Measurements from ENCODE around the gene ACTN1.

Gene ACTN1

DNA sequence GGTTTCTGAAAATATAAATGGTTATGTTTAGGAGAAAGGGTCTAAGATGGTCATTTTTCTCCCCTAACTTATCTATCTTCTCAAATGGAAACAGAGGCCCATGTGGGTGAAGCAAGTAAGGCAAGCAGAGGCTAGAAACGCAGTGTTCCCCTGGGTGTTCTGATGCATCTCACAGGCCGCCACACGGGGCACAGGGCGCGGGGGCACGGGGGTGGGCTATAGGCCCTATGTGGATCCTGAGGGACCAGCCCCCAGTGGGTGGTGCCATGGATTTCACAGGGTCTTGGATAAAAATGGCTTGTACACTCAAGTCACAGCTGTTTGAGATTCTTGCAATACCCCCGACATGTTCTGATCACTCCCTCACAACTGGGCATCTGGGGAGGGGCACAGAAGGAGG is 17.7 kb downstream of the ACTN1 start:
- Histone ChIP-seq H3K27me3 (ENCODE audit: control insufficient read depth, insufficient read depth, low read length) (no peaks in the 10 kb centered on the region), H3K9me3 (ENCODE audit: control insufficient read depth, insufficient read depth, low read length) (no peaks in the 10 kb centered on the region), H3K4me3 (ENCODE audit: low read length) (no peak overlapping the region), H3K27ac (ENCODE audit: low read length) (no peak overlapping the region), H3K4me1 (ENCODE audit: control insufficient read depth, insufficient read depth, low read length) (peaks cover 10% of the 10 kb centered on the region), H3K36me3 (ENCODE audit: control insufficient read depth, insufficient read depth, low read length) (no peaks in the 10 kb centered on the region)
- no peak for DNase-seq (ENCODE audit: low read depth, low spot score)
- WGBS (ENCODE audit: insufficient coverage, insufficient read length): no CpG with 5 or more reads among the region's 7 CpGs

DNA sequence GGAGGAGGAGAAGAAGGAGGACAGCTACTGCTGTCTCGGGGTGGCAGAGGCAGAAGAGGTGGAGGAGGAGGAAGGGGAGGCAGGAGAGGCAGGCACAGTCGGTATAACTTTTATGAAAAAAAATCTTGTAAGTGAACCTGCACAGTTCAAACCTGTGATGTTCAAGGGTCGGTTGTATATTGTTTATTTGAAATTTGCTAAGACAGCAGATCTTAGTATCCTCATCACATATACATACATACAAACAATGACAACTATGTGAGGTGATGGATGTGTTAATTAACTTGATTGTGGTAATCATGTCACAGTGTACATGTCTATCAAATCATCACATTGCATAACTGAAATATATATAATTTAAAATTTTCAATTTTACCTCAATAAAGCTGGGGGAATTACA is 19.0 kb downstream of the ACTN1 start:
- WGBS (ENCODE audit: insufficient coverage, insufficient read length): no CpG with 5 or more reads among the region's 3 CpGs

GRCh38 chr14:68959035-68959434 is 20.1 kb downstream of the ACTN1 start:
- Histone ChIP-seq H3K4me3 (ENCODE audit: low read length) (no peak overlapping the region), H3K9me3 (ENCODE audit: control insufficient read depth, insufficient read depth, low read length) (no peaks in the 10 kb centered on the region), H3K4me1 (ENCODE audit: control insufficient read depth, insufficient read depth, low read length) (peaks cover 7% of the 10 kb centered on the region; the same call in 1 of the 2 replicates), H3K36me3 (ENCODE audit: control insufficient read depth, insufficient read depth, low read length) (no peaks in the 10 kb centered on the region), H3K27ac (ENCODE audit: low read length) (no peak overlapping the region), H3K27me3 (ENCODE audit: control insufficient read depth, insufficient read depth, low read length) (no peaks in the 10 kb centered on the region)
- DNase-seq (ENCODE audit: low read depth, low spot score): no peak
- no CpG with 5 or more reads among the region's 4 CpGs for WGBS (ENCODE audit: insufficient coverage, insufficient read length)

More for the DNA sequence above, 19.0 kb downstream of the ACTN1 start:
- Histone ChIP-seq H3K36me3 (ENCODE audit: control insufficient read depth, insufficient read depth, low read length) (no peaks in the 10 kb centered on the region), H3K27ac (ENCODE audit: low read length) (no peak overlapping the region), H3K4me3 (ENCODE audit: low read length) (no peak overlapping the region), H3K4me1 (ENCODE audit: control insufficient read depth, insufficient read depth, low read length) (peaks cover 9% of the 10 kb centered on the region; the same call in 1 of the 2 replicates), H3K9me3 (ENCODE audit: control insufficient read depth, insufficient read depth, low read length) (no peaks in the 10 kb centered on the region), H3K27me3 (ENCODE audit: control insufficient read depth, insufficient read depth, low read length) (no peaks in the 10 kb centered on the region)
- no peak for DNase-seq (ENCODE audit: low read depth, low spot score)

DNA sequence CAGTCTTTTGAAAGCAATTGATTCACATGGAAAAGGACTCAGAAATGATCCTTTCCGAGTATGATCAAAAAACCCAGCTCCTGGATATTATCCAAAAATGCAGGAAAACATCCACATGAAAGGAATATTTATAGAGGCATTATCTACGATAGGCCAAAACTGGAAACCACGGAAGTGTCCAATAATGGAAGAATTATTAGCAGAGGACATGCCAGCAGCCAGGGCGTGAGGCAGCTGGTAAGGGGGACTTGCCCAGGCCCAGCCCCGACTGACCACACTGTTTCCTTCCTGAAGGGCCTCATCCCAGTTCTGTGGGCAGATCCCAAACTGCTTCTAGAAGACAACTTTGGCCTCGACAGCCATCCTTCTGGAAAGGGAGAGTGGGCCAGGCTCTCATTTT is 20.5 kb downstream of the ACTN1 start:
- H3K9me3 ChIP-seq (ENCODE audit: control insufficient read depth, insufficient read depth, low read length): no peaks in the 10 kb centered on the region
- peaks cover 7% of the 10 kb centered on the region; the same call in 1 of the 2 replicates for H3K4me1 ChIP-seq (ENCODE audit: control insufficient read depth, insufficient read depth, low read length)
- WGBS (ENCODE audit: insufficient coverage, insufficient read length): no CpG with 5 or more reads among the region's 6 CpGs
- H3K36me3 ChIP-seq (ENCODE audit: control insufficient read depth, insufficient read depth, low read length): no peaks in the 10 kb centered on the region
- no peak overlapping the region for H3K4me3 ChIP-seq (ENCODE audit: low read length)
- H3K27me3 ChIP-seq (ENCODE audit: control insufficient read depth, insufficient read depth, low read length): no peaks in the 10 kb centered on the region
- H3K27ac ChIP-seq (ENCODE audit: low read length): no peak overlapping the region
- DNase-seq (ENCODE audit: low read depth, low spot score): no peak

GRCh38 chr14:68957775-68958174 is 21.3 kb downstream of the ACTN1 start:
- WGBS (ENCODE audit: insufficient coverage, insufficient read length): no CpG with 5 or more reads among the region's 12 CpGs
- Histone ChIP-seq H3K4me3 (ENCODE audit: low read length) (no peak overlapping the region), H3K36me3 (ENCODE audit: control insufficient read depth, insufficient read depth, low read length) (no peaks in the 10 kb centered on the region), H3K27me3 (ENCODE audit: control insufficient read depth, insufficient read depth, low read length) (no peaks in the 10 kb centered on the region), H3K9me3 (ENCODE audit: control insufficient read depth, insufficient read depth, low read length) (no peaks in the 10 kb centered on the region), H3K27ac (ENCODE audit: low read length) (no peak overlapping the region), H3K4me1 (ENCODE audit: control insufficient read depth, insufficient read depth, low read length) (peaks cover 6% of the 10 kb centered on the region; the same call in 1 of the 2 replicates)
- DNase-seq (ENCODE audit: low read depth, low spot score): no peak

- DNase-seq (ENCODE audit: low read depth, low spot score): no peak
- peaks cover 3% of the 10 kb centered on the region; the same call in 1 of the 2 replicates for H3K4me1 ChIP-seq (ENCODE audit: control insufficient read depth, insufficient read depth, low read length)
- no peaks in the 10 kb centered on the region for H3K27me3 ChIP-seq (ENCODE audit: control insufficient read depth, insufficient read depth, low read length)
- no peaks in the 10 kb centered on the region for H3K9me3 ChIP-seq (ENCODE audit: control insufficient read depth, insufficient read depth, low read length)
- H3K27ac ChIP-seq (ENCODE audit: low read length): no peak overlapping the region
- no peaks in the 10 kb centered on the region for H3K36me3 ChIP-seq (ENCODE audit: control insufficient read depth, insufficient read depth, low read length)
- H3K4me3 ChIP-seq (ENCODE audit: low read length): no peak overlapping the region
- no CpG with 5 or more reads among the region's 3 CpGs for WGBS (ENCODE audit: insufficient coverage, insufficient read length)
Observed at GRCh38 chr14:68956724-68957123, 22.4 kb downstream of the ACTN1 start.

DNA sequence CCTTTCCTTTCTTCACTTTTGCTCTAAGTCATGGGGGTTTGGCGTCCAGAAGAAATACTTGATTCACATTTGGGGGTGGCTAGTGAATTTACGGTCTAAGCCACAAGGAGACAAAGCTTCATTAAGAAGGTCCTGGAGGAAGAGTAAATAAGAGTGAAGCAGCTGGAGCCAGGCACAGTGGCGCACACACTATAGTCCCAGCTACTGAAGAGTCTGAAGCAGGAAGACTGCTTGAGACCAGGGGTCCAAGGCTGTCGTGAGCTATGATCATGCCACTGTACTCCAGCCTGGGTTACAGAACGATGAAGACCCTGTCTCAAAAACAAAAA is 23.3 kb downstream of the ACTN1 start:
- no peaks in the 10 kb centered on the region for H3K27me3 ChIP-seq (ENCODE audit: control insufficient read depth, insufficient read depth, low read length)
- peaks cover 3% of the 10 kb centered on the region; the same call in 1 of the 2 replicates for H3K4me1 ChIP-seq (ENCODE audit: control insufficient read depth, insufficient read depth, low read length)
- no peak for DNase-seq (ENCODE audit: low read depth, low spot score)
- WGBS (ENCODE audit: insufficient coverage, insufficient read length): no CpG with 5 or more reads among the region's 5 CpGs
- H3K4me3 ChIP-seq (ENCODE audit: low read length): no peak overlapping the region
- no peak overlapping the region for H3K27ac ChIP-seq (ENCODE audit: low read length)
- H3K9me3 ChIP-seq (ENCODE audit: control insufficient read depth, insufficient read depth, low read length): no peaks in the 10 kb centered on the region
- H3K36me3 ChIP-seq (ENCODE audit: control insufficient read depth, insufficient read depth, low read length): no peaks in the 10 kb centered on the region

DNA sequence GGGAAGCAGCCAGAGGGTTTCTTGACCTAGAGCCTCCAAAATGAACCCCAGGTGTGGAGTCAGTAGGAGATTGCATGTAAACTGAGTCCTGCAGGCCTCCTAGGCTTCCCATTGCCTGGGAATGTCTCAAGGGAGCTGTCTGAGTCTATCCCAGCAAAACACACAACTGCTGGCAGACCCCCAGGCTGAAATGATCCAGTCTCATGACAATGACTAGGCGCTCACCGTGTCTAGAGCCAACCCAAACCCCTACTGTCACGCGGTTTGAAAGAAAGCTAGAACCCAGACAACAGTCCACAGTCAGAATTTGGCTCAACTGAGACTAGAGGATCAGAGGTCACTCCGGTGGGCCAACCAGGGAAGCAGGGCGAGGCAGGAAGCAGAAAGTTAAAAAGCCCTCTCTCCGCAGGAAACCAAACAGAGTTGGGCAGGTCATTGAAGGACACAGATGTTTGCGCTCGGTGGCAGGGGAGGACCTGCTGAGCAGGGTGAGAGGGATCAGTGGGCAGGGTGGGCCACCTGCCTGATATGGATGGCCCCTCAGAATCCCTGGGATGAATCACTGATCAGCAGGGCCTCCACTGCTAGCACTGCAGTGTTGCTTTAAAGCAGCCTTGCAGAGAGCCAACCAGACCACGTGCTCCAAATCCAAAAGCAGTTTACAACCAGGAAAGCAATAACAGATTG is 23.8 kb downstream of the ACTN1 start:
- Histone ChIP-seq H3K9me3 (ENCODE audit: control insufficient read depth, insufficient read depth, low read length) (no peaks in the 10 kb centered on the region), H3K4me3 (ENCODE audit: low read length) (no peak overlapping the region), H3K27me3 (ENCODE audit: control insufficient read depth, insufficient read depth, low read length) (no peaks in the 10 kb centered on the region), H3K27ac (ENCODE audit: low read length) (no peak overlapping the region), H3K4me1 (ENCODE audit: control insufficient read depth, insufficient read depth, low read length) (peaks cover 3% of the 10 kb centered on the region; the same call in 1 of the 2 replicates), H3K36me3 (ENCODE audit: control insufficient read depth, insufficient read depth, low read length) (no peaks in the 10 kb centered on the region)
- no peak for DNase-seq (ENCODE audit: low read depth, low spot score)
- no CpG with 5 or more reads among the region's 10 CpGs for WGBS (ENCODE audit: insufficient coverage, insufficient read length)

GRCh38 chr14:68953196-68953555 is 25.9 kb downstream of the ACTN1 start:
- H3K27ac ChIP-seq (ENCODE audit: low read length): no peak overlapping the region
- H3K27me3 ChIP-seq (ENCODE audit: control insufficient read depth, insufficient read depth, low read length): no peaks in the 10 kb centered on the region
- no peak for DNase-seq (ENCODE audit: low read depth, low spot score)
- H3K4me3 ChIP-seq (ENCODE audit: low read length): no peak overlapping the region
- no peaks in the 10 kb centered on the region for H3K9me3 ChIP-seq (ENCODE audit: control insufficient read depth, insufficient read depth, low read length)
- H3K4me1 ChIP-seq (ENCODE audit: control insufficient read depth, insufficient read depth, low read length): peaks cover 3% of the 10 kb centered on the region
- H3K36me3 ChIP-seq (ENCODE audit: control insufficient read depth, insufficient read depth, low read length): no peaks in the 10 kb centered on the region
- WGBS (ENCODE audit: insufficient coverage, insufficient read length): no CpG with 5 or more reads among the region's 4 CpGs

DNA sequence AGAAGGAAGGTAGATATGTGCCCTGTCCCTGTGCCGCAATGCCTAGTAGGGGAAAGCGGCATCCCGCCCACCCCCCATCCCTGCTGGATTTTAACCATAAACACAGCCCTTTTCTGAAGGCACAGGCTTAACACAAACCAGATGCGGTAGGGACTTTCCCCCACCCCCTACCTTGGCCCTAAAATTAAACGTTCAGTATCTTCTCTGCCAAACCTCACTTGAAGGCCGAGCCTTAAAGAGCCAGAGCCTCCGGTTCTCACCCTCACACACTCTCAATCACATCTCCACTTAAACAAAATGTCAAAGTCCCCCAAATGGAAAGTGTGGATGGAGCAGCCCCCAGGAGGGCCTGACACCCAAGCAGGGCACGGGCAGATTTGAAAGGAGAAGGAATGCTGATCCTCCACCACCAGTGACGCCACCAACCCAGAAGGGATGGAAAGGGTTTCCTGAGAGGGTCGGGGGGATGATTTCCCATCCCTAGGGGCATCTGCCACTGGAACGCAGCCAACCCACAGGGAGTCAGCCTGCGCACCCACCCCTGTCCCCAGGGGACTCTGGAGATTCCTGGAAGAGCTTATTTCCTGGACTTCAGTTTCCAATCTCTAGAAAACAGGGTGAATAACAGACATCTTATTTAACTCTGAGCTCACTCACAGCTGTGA is 26.4 kb downstream of the ACTN1 start:
- WGBS (ENCODE audit: insufficient coverage, insufficient read length): no CpG with 5 or more reads among the region's 12 CpGs
- Histone ChIP-seq H3K9me3 (ENCODE audit: control insufficient read depth, insufficient read depth, low read length) (no peaks in the 10 kb centered on the region), H3K27me3 (ENCODE audit: control insufficient read depth, insufficient read depth, low read length) (no peaks in the 10 kb centered on the region), H3K27ac (ENCODE audit: low read length) (no peak overlapping the region), H3K4me1 (ENCODE audit: control insufficient read depth, insufficient read depth, low read length) (peaks cover 3% of the 10 kb centered on the region), H3K4me3 (ENCODE audit: low read length) (no peak overlapping the region), H3K36me3 (ENCODE audit: control insufficient read depth, insufficient read depth, low read length) (no peaks in the 10 kb centered on the region)
- DNase-seq (ENCODE audit: low read depth, low spot score): no peak

Measured in iPS DF 6.9 (cell line).